Naive thymus-derived CD4-positive, alpha-beta T cell (primary cell): ENCODE results near the gene RNGTT. TPM values are rescaled to one million over a fixed set of nuclear protein-coding genes. Genes with fewer than 3 reads are reported as not detected.

ENCODE experiments used
- ATAC-seq: fragments of 150-1000 bp; cut with Tn5 transposase; 2 replicates; pipeline ENCODE4 v1.10.0; 2021; ENCODE audit warnings: mild to moderate bottlenecking, moderate library complexity
- CTCF ChIA-PET: fragments of 350-600 bp; sonication (Branson Sonifier 250); formaldehyde crosslinking; loops from one replicate; lab custom pipeline; 2021; ENCODE audit warnings: antibody characterized with exemption; lab: Charles Lee
- POLR2A ChIA-PET: fragments of 350-600 bp; sonication (Branson Sonifier 250); formaldehyde crosslinking; loops from one replicate; lab custom pipeline; 2021; ENCODE audit warnings: antibody characterized with exemption, inconsistent platforms; lab: Charles Lee
- DNase-seq, 9 donors: peaks; one replicate each; pipeline versions ENCODE4 v3.0.0 to v3.0.0-alpha.2; 2020 to 2022; ENCODE audit warnings: mixed read lengths in 1 of 9
- H3K27ac ChIP-seq: one replicate; pipeline ENCODE4 v1.7.0; 2013; ENCODE audit warnings: mild to moderate bottlenecking, low read depth, low read length, moderate library complexity
- H3K27me3 ChIP-seq, 2 donors: one replicate each; pipeline ENCODE4 v1.7.0; 2013; ENCODE audit warnings: low read length in 2 of 2, mild to moderate bottlenecking in 2 of 2, moderate library complexity in 2 of 2; ENCODE audit not compliant: control insufficient read depth in 2 of 2, insufficient read depth in 2 of 2
- H3K36me3 ChIP-seq, 3 experiments: 1 replicate in 2 of 3; 2 replicates in 1 of 3; pipeline ENCODE4 v1.7.0; 2013; ENCODE audit warnings: low read length in 3 of 3, mild to moderate bottlenecking in 3 of 3, moderate library complexity in 1 of 3; ENCODE audit not compliant: insufficient read depth in 3 of 3, control insufficient read depth in 2 of 3
- H3K4me1 ChIP-seq, 2 donors: one replicate each; pipeline ENCODE4 v1.7.0; 2013; ENCODE audit warnings: low read length in 2 of 2, mild to moderate bottlenecking in 2 of 2, moderate library complexity in 1 of 2; ENCODE audit not compliant: control insufficient read depth in 2 of 2, insufficient read depth in 2 of 2
- H3K4me3 ChIP-seq: 2 replicates; pipeline ENCODE4 v1.7.0; 2013; ENCODE audit warnings: mild to moderate bottlenecking, low read length
- H3K9me3 ChIP-seq, 3 experiments: 1 replicate in 2 of 3; 2 replicates in 1 of 3; pipeline ENCODE4 v1.7.0; 2013; ENCODE audit warnings: low read length in 3 of 3; ENCODE audit not compliant: control insufficient read depth in 2 of 3
- H3K27ac Mint-ChIP-seq, 9 donors: one replicate each; pipeline ENCODE4 v1.8.0; 2020 to 2022; ENCODE audit warnings: mixed read lengths in 9 of 9, mild to moderate bottlenecking in 8 of 9, moderate library complexity in 5 of 9, inconsistent platforms in 2 of 9
- H3K27me3 Mint-ChIP-seq, 5 donors: one replicate each; pipeline ENCODE4 v1.8.0; 2021 to 2022; ENCODE audit warnings: mixed read lengths in 5 of 5, mild to moderate bottlenecking in 1 of 5
- H3K36me3 Mint-ChIP-seq, 5 donors: one replicate each; pipeline ENCODE4 v1.8.0; 2020 to 2022; ENCODE audit warnings: mixed read lengths in 5 of 5, mild to moderate bottlenecking in 3 of 5, inconsistent platforms in 1 of 5
- H3K4me1 Mint-ChIP-seq, 7 donors: one replicate each; pipeline ENCODE4 v1.8.0; 2020 to 2022; ENCODE audit warnings: mixed read lengths in 7 of 7, mild to moderate bottlenecking in 3 of 7, inconsistent platforms in 1 of 7
- H3K4me3 Mint-ChIP-seq, 10 donors: one replicate each; pipeline ENCODE4 v1.8.0; 2020 to 2022; ENCODE audit warnings: mild to moderate bottlenecking in 10 of 10, mixed read lengths in 10 of 10, moderate library complexity in 6 of 10, inconsistent platforms in 2 of 10
- H3K9me3 Mint-ChIP-seq, 11 donors: one replicate each; pipeline ENCODE4 v1.8.0; 2020 to 2022; ENCODE audit warnings: mixed read lengths in 11 of 11, mild to moderate bottlenecking in 4 of 11, inconsistent platforms in 1 of 11, moderate library complexity in 1 of 11
- intact Hi-C, 2 donors: fragments of 100-400 bp; cut with micrococcal nuclease; formaldehyde crosslinking; loops; one replicate each; pipeline ENCODE4 v1.15.1; 2023
- polyA plus RNA-seq, 2 donors: library from polyadenylated mRNA; unstranded; fragments of 300-500 nt; fragmentation: Illumina TruSeq; gene quantifications; one replicate each; pipeline ENCODE4 v1.2.3, GENCODE V29; 2021
- total RNA-seq, 6 experiments: library from RNA in 5 of 6; stranded (reverse) in 5 of 6; gene quantifications; 1 replicate in 5 of 6; 2 replicates in 1 of 6; pipeline ENCODE4 v1.2.3 and lab custom pipeline; 2021 to 2026

RNGTT gene
- total and polyA plus RNA-seq, 7 experiments from 2014 or later = 15.4 to 26.5 (median 19.3) TPM

GRCh38 chr6:88852775-88853174 is 110.6 kb downstream of the RNGTT start:
- H3K4me3 Mint-ChIP-seq = no peak overlapping the region
- no peak for ATAC-seq
- H3K9me3 ChIP-seq = no peaks in the 10 kb centered on the region
- DNase-seq = no peak
- no peaks in the 10 kb centered on the region for H3K4me1 ChIP-seq
- no peaks in the 10 kb centered on the region for H3K27me3 Mint-ChIP-seq
- H3K9me3 Mint-ChIP-seq = no peaks in the 10 kb centered on the region
- POLR2A ChIA-PET = no interaction called here
- H3K27me3 ChIP-seq = no peaks in the 10 kb centered on the region
- H3K36me3 Mint-ChIP-seq = peaks cover 8 to 33% (median 14%) of the 10 kb centered on the region in 5 donors
- intact Hi-C loops = no loop called here
- H3K27ac ChIP-seq = no peak overlapping the region
- peaks cover 0 to 7% (median 4%) of the 10 kb centered on the region in 7 donors for H3K4me1 Mint-ChIP-seq
- CTCF ChIA-PET = no interaction called here
- no peaks in the 10 kb centered on the region for H3K36me3 ChIP-seq
- H3K4me3 ChIP-seq = no peak overlapping the region
- no peak overlapping the region for H3K27ac Mint-ChIP-seq

- H3K4me3 Mint-ChIP-seq = no peak overlapping the region
- ChIA-PET CTCF (no interaction called here), POLR2A (no interaction called here)
- intact Hi-C loops = no loop called here
- no peaks in the 10 kb centered on the region for H3K9me3 Mint-ChIP-seq
- no peaks in the 10 kb centered on the region for H3K9me3 ChIP-seq
- no peak for ATAC-seq
- peaks cover 8 to 33% (median 14%) of the 10 kb centered on the region in 5 donors for H3K36me3 Mint-ChIP-seq
- H3K4me1 ChIP-seq = no peaks in the 10 kb centered on the region
- no peaks in the 10 kb centered on the region for H3K27me3 Mint-ChIP-seq
- no peaks in the 10 kb centered on the region for H3K27me3 ChIP-seq
- no peak overlapping the region for H3K27ac ChIP-seq
- peaks cover 0 to 7% (median 4%) of the 10 kb centered on the region in 7 donors for H3K4me1 Mint-ChIP-seq
- no peak overlapping the region for H3K4me3 ChIP-seq
- H3K36me3 ChIP-seq = no peaks in the 10 kb centered on the region
- H3K27ac Mint-ChIP-seq = peak overlapping the region in 1 of 9 donors; percentile 62
- no peak for DNase-seq
Measured at GRCh38 chr6:88852000-88852399, 111.4 kb downstream of the RNGTT start.

- no peak for DNase-seq
- Histone ChIP-seq H3K36me3 (peaks cover 0 to 9% (median 0%) of the 10 kb centered on the region in 3 experiments), H3K27me3 (no peaks in the 10 kb centered on the region), H3K27ac (no peak overlapping the region), H3K4me3 (no peak overlapping the region), H3K4me1 (no peaks in the 10 kb centered on the region), H3K9me3 (no peaks in the 10 kb centered on the region)
- intact Hi-C loops = no loop called here
- ChIA-PET CTCF (no interaction called here), POLR2A (no interaction called here)
- Mint-ChIP-seq H3K36me3 (peaks cover 3 to 41% (median 32%) of the 10 kb centered on the region in 5 donors), H3K9me3 (no peaks in the 10 kb centered on the region), H3K4me1 (peaks cover 0 to 5% (median 0%) of the 10 kb centered on the region in 7 donors), H3K27ac (peak overlapping the region in 3 of 9 donors; percentile 24 to 69 (median 34)), H3K27me3 (no peaks in the 10 kb centered on the region), H3K4me3 (no peak overlapping the region)
- ATAC-seq = no peak
Measured at GRCh38 chr6:88848870-88849269, 114.5 kb downstream of the RNGTT start.

GRCh38 chr6:88843040-88843439 is 120.4 kb downstream of the RNGTT start:
- Histone ChIP-seq H3K36me3 (peaks cover 0 to 24% (median 0%) of the 10 kb centered on the region in 3 experiments), H3K9me3 (no peaks in the 10 kb centered on the region), H3K4me3 (no peak overlapping the region), H3K4me1 (no peaks in the 10 kb centered on the region), H3K27me3 (no peaks in the 10 kb centered on the region), H3K27ac (no peak overlapping the region)
- Mint-ChIP-seq H3K27me3 (no peaks in the 10 kb centered on the region), H3K9me3 (peaks cover 0 to 20% (median 7%) of the 10 kb centered on the region in 11 donors), H3K4me3 (no peak overlapping the region), H3K27ac (peak overlapping the region in 2 of 9 donors; percentile 44 to 47), H3K4me1 (peaks cover 0 to 6% (median 0%) of the 10 kb centered on the region in 7 donors), H3K36me3 (peaks cover 22 to 75% (median 71%) of the 10 kb centered on the region in 5 donors)
- ChIA-PET POLR2A (no interaction called here), CTCF (interaction anchor here (0.6 kb wide), 1 partner anchor 670 kb away, joined by 3 read pairs; no protein-coding TSS in a partner anchor)
- no peak for ATAC-seq
- DNase-seq = no peak
- intact Hi-C loops = no loop called here

GRCh38 chr6:88842320-88842719 is 121.1 kb downstream of the RNGTT start:
- ATAC-seq (no peak), DNase-seq (no peak)
- POLR2A ChIA-PET = no interaction called here
- H3K27me3 Mint-ChIP-seq = no peaks in the 10 kb centered on the region
- Histone ChIP-seq H3K4me1 (no peaks in the 10 kb centered on the region), H3K27me3 (no peaks in the 10 kb centered on the region), H3K4me3 (no peak overlapping the region), H3K9me3 (no peaks in the 10 kb centered on the region), H3K36me3 (peaks cover 0 to 24% (median 0%) of the 10 kb centered on the region in 3 experiments), H3K27ac (no peak overlapping the region)
- CTCF ChIA-PET = no interaction called here
- H3K4me3 Mint-ChIP-seq = no peak overlapping the region
- intact Hi-C loops = no loop called here
- peaks cover 22 to 82% (median 78%) of the 10 kb centered on the region in 5 donors for H3K36me3 Mint-ChIP-seq
- H3K27ac Mint-ChIP-seq = peak overlapping the region in 1 of 9 donors; percentile 47
- peaks cover 0 to 6% (median 0%) of the 10 kb centered on the region in 7 donors for H3K4me1 Mint-ChIP-seq
- H3K9me3 Mint-ChIP-seq = peaks cover 0 to 26% (median 11%) of the 10 kb centered on the region in 11 donors

GRCh38 chr6:88840796-88841539 is 122.5 kb downstream of the RNGTT start:
- no peak for ATAC-seq
- no peaks in the 10 kb centered on the region for H3K27me3 Mint-ChIP-seq
- H3K27me3 ChIP-seq = no peaks in the 10 kb centered on the region
- peaks cover 0 to 11% (median 0%) of the 10 kb centered on the region in 3 experiments for H3K9me3 ChIP-seq
- DNase-seq = no peak
- H3K27ac Mint-ChIP-seq = no peak overlapping the region
- H3K27ac ChIP-seq = no peak overlapping the region
- no peak overlapping the region for H3K4me3 ChIP-seq
- CTCF ChIA-PET = interaction anchor here (0.7 kb wide), 1 partner anchor 14 kb away, joined by 3 read pairs; no protein-coding TSS in a partner anchor
- intact Hi-C loops = no loop called here
- no peak overlapping the region for H3K4me3 Mint-ChIP-seq
- H3K4me1 Mint-ChIP-seq = peaks cover 0 to 6% (median 0%) of the 10 kb centered on the region in 7 donors
- peaks cover 19 to 85% (median 79%) of the 10 kb centered on the region in 5 donors for H3K36me3 Mint-ChIP-seq
- peaks cover 0 to 40% (median 18%) of the 10 kb centered on the region in 11 donors for H3K9me3 Mint-ChIP-seq
- H3K36me3 ChIP-seq = peaks cover 0 to 34% (median 0%) of the 10 kb centered on the region in 3 experiments
- no peaks in the 10 kb centered on the region for H3K4me1 ChIP-seq
- POLR2A ChIA-PET = interaction anchor here (0.9 kb wide), 1 partner anchor 1036 kb away, joined by 5 read pairs; no protein-coding TSS in a partner anchor
